ENCODE measurements around the gene PBX1.

The PBX1 gene

GRCh38 chr1:164662955-164663354 lies 104.0 kb downstream of the PBX1 start:
- Mint-ChIP-seq H3K4me1 (peaks cover 7% of the 10 kb centered on the region), H3K27ac (no peak overlapping the region), H3K36me3 (ENCODE audit: low read depth) (no peaks in the 10 kb centered on the region), H3K4me3 (no peak overlapping the region), H3K9me3 (peaks cover 5% of the 10 kb centered on the region), H3K27me3 (no peaks in the 10 kb centered on the region)
- no peak for DNase-seq
- ATAC-seq, result no peak

- Mint-ChIP-seq H3K27ac (no peak overlapping the region), H3K4me3 (no peak overlapping the region), H3K4me1 (peaks cover 7% of the 10 kb centered on the region), H3K27me3 (no peaks in the 10 kb centered on the region), H3K9me3 (peaks cover 7% of the 10 kb centered on the region), H3K36me3 (ENCODE audit: low read depth) (peaks cover 2% of the 10 kb centered on the region)
- ATAC-seq (no peak), DNase-seq (no peak)
These were observed 105.1 kb downstream of the PBX1 start for GRCh38 chr1:164664127-164664526.

- Mint-ChIP-seq H3K36me3 (ENCODE audit: low read depth) (peaks cover 3% of the 10 kb centered on the region), H3K27ac (no peak overlapping the region), H3K27me3 (no peaks in the 10 kb centered on the region), H3K4me3 (no peak overlapping the region), H3K4me1 (peaks cover 2% of the 10 kb centered on the region), H3K9me3 (peaks cover 15% of the 10 kb centered on the region)
- ATAC-seq, result no peak
- no peak for DNase-seq
These were observed 108.0 kb downstream of the PBX1 start for GRCh38 chr1:164667001-164667400.

GRCh38 chr1:164667600-164667999 lies 108.6 kb downstream of the PBX1 start:
- no peak for DNase-seq
- H3K4me1 Mint-ChIP-seq, result peaks cover 2% of the 10 kb centered on the region
- H3K27ac Mint-ChIP-seq, result no peak overlapping the region
- H3K27me3 Mint-ChIP-seq, result no peaks in the 10 kb centered on the region
- peaks cover 3% of the 10 kb centered on the region for H3K36me3 Mint-ChIP-seq (ENCODE audit: low read depth)
- no peak overlapping the region for H3K4me3 Mint-ChIP-seq
- no peak for ATAC-seq
- H3K9me3 Mint-ChIP-seq, result peaks cover 15% of the 10 kb centered on the region

- ATAC-seq (no peak), DNase-seq (no peak)
- peaks cover 3% of the 10 kb centered on the region for H3K36me3 Mint-ChIP-seq (ENCODE audit: low read depth)
- no peak overlapping the region for H3K27ac Mint-ChIP-seq
- peaks cover 15% of the 10 kb centered on the region for H3K9me3 Mint-ChIP-seq
- no peaks in the 10 kb centered on the region for H3K27me3 Mint-ChIP-seq
- H3K4me1 Mint-ChIP-seq, result peaks cover 2% of the 10 kb centered on the region
- H3K4me3 Mint-ChIP-seq, result no peak overlapping the region
These were observed 109.8 kb downstream of the PBX1 start for GRCh38 chr1:164668491-164669400.

- no peak overlapping the region for H3K4me3 Mint-ChIP-seq
- H3K4me1 Mint-ChIP-seq, result no peaks in the 10 kb centered on the region
- H3K9me3 Mint-ChIP-seq, result peaks cover 10% of the 10 kb centered on the region
- no peak for ATAC-seq
- H3K27me3 Mint-ChIP-seq, result no peaks in the 10 kb centered on the region
- H3K27ac Mint-ChIP-seq, result no peak overlapping the region
- peaks cover 3% of the 10 kb centered on the region for H3K36me3 Mint-ChIP-seq (ENCODE audit: low read depth)
- DNase-seq, result no peak
These were observed 111.0 kb downstream of the PBX1 start for GRCh38 chr1:164670026-164670425.

GRCh38 chr1:164670786-164671185 lies 111.8 kb downstream of the PBX1 start:
- no peak overlapping the region for H3K27ac Mint-ChIP-seq
- no peaks in the 10 kb centered on the region for H3K4me1 Mint-ChIP-seq
- peaks cover 3% of the 10 kb centered on the region for H3K36me3 Mint-ChIP-seq (ENCODE audit: low read depth)
- no peak overlapping the region for H3K4me3 Mint-ChIP-seq
- no peak for ATAC-seq
- no peaks in the 10 kb centered on the region for H3K27me3 Mint-ChIP-seq
- H3K9me3 Mint-ChIP-seq, result peaks cover 10% of the 10 kb centered on the region
- DNase-seq, result no peak

GRCh38 chr1:164671323-164671965 lies 112.5 kb downstream of the PBX1 start:
- Mint-ChIP-seq H3K4me3 (no peak overlapping the region), H3K27me3 (no peaks in the 10 kb centered on the region), H3K4me1 (no peaks in the 10 kb centered on the region), H3K36me3 (ENCODE audit: low read depth) (peaks cover 3% of the 10 kb centered on the region), H3K27ac (no peak overlapping the region), H3K9me3 (peaks cover 10% of the 10 kb centered on the region)
- ATAC-seq (no peak), DNase-seq (no peak)

- no peak for DNase-seq
- H3K9me3 Mint-ChIP-seq, result peaks cover 10% of the 10 kb centered on the region
- H3K4me3 Mint-ChIP-seq, result no peak overlapping the region
- H3K36me3 Mint-ChIP-seq (ENCODE audit: low read depth), result peaks cover 3% of the 10 kb centered on the region
- H3K27ac Mint-ChIP-seq, result no peak overlapping the region
- ATAC-seq, result no peak
- no peaks in the 10 kb centered on the region for H3K4me1 Mint-ChIP-seq
- no peaks in the 10 kb centered on the region for H3K27me3 Mint-ChIP-seq
These were observed 113.1 kb downstream of the PBX1 start for GRCh38 chr1:164671966-164672571.

- no peak for DNase-seq
- H3K4me1 Mint-ChIP-seq, result no peaks in the 10 kb centered on the region
- no peaks in the 10 kb centered on the region for H3K27me3 Mint-ChIP-seq
- H3K4me3 Mint-ChIP-seq, result no peak overlapping the region
- no peak for ATAC-seq
- H3K36me3 Mint-ChIP-seq (ENCODE audit: low read depth), result peaks cover 3% of the 10 kb centered on the region
- peaks cover 14% of the 10 kb centered on the region for H3K9me3 Mint-ChIP-seq
- H3K27ac Mint-ChIP-seq, result no peak overlapping the region
These were observed 113.6 kb downstream of the PBX1 start for GRCh38 chr1:164672588-164672987.

- Mint-ChIP-seq H3K27ac (no peak overlapping the region), H3K9me3 (peaks cover 16% of the 10 kb centered on the region), H3K36me3 (ENCODE audit: low read depth) (peaks cover 3% of the 10 kb centered on the region), H3K4me1 (no peaks in the 10 kb centered on the region), H3K4me3 (no peak overlapping the region), H3K27me3 (no peaks in the 10 kb centered on the region)
- DNase-seq (no peak), ATAC-seq (no peak)
These were observed 114.7 kb downstream of the PBX1 start for GRCh38 chr1:164673584-164674214.

GRCh38 chr1:164675342-164675904 lies 116.4 kb downstream of the PBX1 start:
- no peak for ATAC-seq
- H3K27ac Mint-ChIP-seq, result no peak overlapping the region
- peaks cover 5% of the 10 kb centered on the region for H3K9me3 Mint-ChIP-seq
- DNase-seq, result no peak
- H3K36me3 Mint-ChIP-seq (ENCODE audit: low read depth), result no peaks in the 10 kb centered on the region
- H3K4me3 Mint-ChIP-seq, result no peak overlapping the region
- H3K4me1 Mint-ChIP-seq, result no peaks in the 10 kb centered on the region
- H3K27me3 Mint-ChIP-seq, result no peaks in the 10 kb centered on the region

- H3K4me3 Mint-ChIP-seq, result no peak overlapping the region
- no peak for DNase-seq
These were observed 119.2 kb downstream of the PBX1 start for GRCh38 chr1:164678136-164678700.

GRCh38 chr1:164682570-164682969 lies 123.6 kb downstream of the PBX1 start:
- Mint-ChIP-seq H3K9me3 (peaks cover 1% of the 10 kb centered on the region), H3K27me3 (no peaks in the 10 kb centered on the region), H3K27ac (no peak overlapping the region), H3K4me1 (no peaks in the 10 kb centered on the region), H3K36me3 (ENCODE audit: low read depth) (no peaks in the 10 kb centered on the region), H3K4me3 (no peak overlapping the region)
- no peak for ATAC-seq
- DNase-seq, result no peak

More at GRCh38 chr1:164678136-164678700, 119.2 kb downstream of the PBX1 start:
- no peak for ATAC-seq
- H3K4me1 Mint-ChIP-seq, result no peaks in the 10 kb centered on the region
- H3K9me3 Mint-ChIP-seq, result peaks cover 5% of the 10 kb centered on the region
- no peak overlapping the region for H3K27ac Mint-ChIP-seq
- no peaks in the 10 kb centered on the region for H3K27me3 Mint-ChIP-seq
- no peaks in the 10 kb centered on the region for H3K36me3 Mint-ChIP-seq (ENCODE audit: low read depth)

Measured in activated naive CD8-positive, alpha-beta T cell treated with anti-CD3 and anti-CD28 coated beads, Interleukin-2, amount 50 U/mL, for 24 hours (primary cell).